PFSK-1 (cell line): ENCODE data around the gene CCL17.

ENCODE experiments used
- FOXP2 ChIP-seq: optimal IDR thresholded peaks from 2 replicates; pipeline ENCODE3; 2011; ENCODE audit warnings: borderline replicate concordance, control low read depth, inconsistent platforms; ENCODE audit not compliant: insufficient read depth; ENCODE audit errors: extremely low read length, extremely low read depth
- POLR2AphosphoS5 ChIP-seq: IDR thresholded peaks from 2 replicates; pipeline ENCODE4 v1.6.1; 2012; ENCODE audit warnings: low read depth, mild to moderate bottlenecking, control low read depth, low read length, moderate library complexity
- REST ChIP-seq, 2 experiments: IDR thresholded peaks; 2 replicates each; pipeline versions ENCODE4 v1.6.1 to v1.8.0; 2011 to 2012; ENCODE audit warnings: low read depth in 2 of 2, low read length in 2 of 2, control low read depth in 1 of 2, inconsistent platforms in 1 of 2, mild to moderate bottlenecking in 1 of 2, moderate library complexity in 1 of 2; ENCODE audit not compliant: insufficient read depth in 1 of 2
- SIN3A ChIP-seq: IDR thresholded peaks from 2 replicates; pipeline ENCODE4 v1.6.1; 2012; ENCODE audit warnings: mild to moderate bottlenecking, low read length, moderate library complexity, borderline replicate concordance; ENCODE audit not compliant: insufficient read depth
- TAF1 ChIP-seq: IDR thresholded peaks from 2 replicates; pipeline ENCODE4 v1.6.1; 2012; ENCODE audit warnings: low read length, control low read depth, borderline replicate concordance; ENCODE audit not compliant: insufficient read depth

CCL17 gene

GRCh38 chr16:57384248-57385070 is 20.1 kb upstream of the CCL17 start:
- TF ChIP-seq FOXP2 (no peak), REST (IDR thresholded peaks at IDR 0.05; ENCODE audit: insufficient read depth in 1 of 2, low read depth in 2 of 2, low read length in 2 of 2) (no peak), POLR2AphosphoS5 (no peak), TAF1 (no peak), SIN3A (no peak)

- TF ChIP-seq POLR2AphosphoS5 (no peak), SIN3A (no peak), TAF1 (no peak), REST (IDR thresholded peaks at IDR 0.05; ENCODE audit: insufficient read depth in 1 of 2, low read depth in 2 of 2, low read length in 2 of 2) (no peak), FOXP2 (no peak)
These were observed 19.5 kb upstream of the CCL17 start for GRCh38 chr16:57385083-57385482.

- TF ChIP-seq REST (IDR thresholded peaks at IDR 0.05; ENCODE audit: insufficient read depth in 1 of 2, low read depth in 2 of 2, low read length in 2 of 2) (no peak), FOXP2 (no peak), POLR2AphosphoS5 (no peak), TAF1 (no peak), SIN3A (no peak)
These were observed 18.1 kb upstream of the CCL17 start for GRCh38 chr16:57386381-57386951.

GRCh38 chr16:57387598-57388354 is 16.8 kb upstream of the CCL17 start:
- TF ChIP-seq REST (IDR thresholded peaks at IDR 0.05; ENCODE audit: insufficient read depth in 1 of 2, low read depth in 2 of 2, low read length in 2 of 2) (no peak), POLR2AphosphoS5 (no peak), TAF1 (no peak), SIN3A (no peak), FOXP2 (no peak)
